HPDE6-E6E7 (cell line): Measurements from ENCODE around the gene ALS2CL.

Source experiments
- DNase-seq: peaks from one replicate; pipeline ENCODE4 v3.0.0; 2011; ENCODE audit warnings: missing footprints; ENCODE audit errors: extremely low spot score

The ALS2CL gene

GRCh38 chr3:46629551-46630517 is 63.6 kb downstream of the ALS2CL start:
- peak; percentile 22 for DNase-seq

- no peak for DNase-seq
Observed at GRCh38 chr3:46628901-46629369, 64.5 kb downstream of the ALS2CL start.

- DNase-seq: no peak
Observed at GRCh38 chr3:46627078-46627477, 66.4 kb downstream of the ALS2CL start.

DNA sequence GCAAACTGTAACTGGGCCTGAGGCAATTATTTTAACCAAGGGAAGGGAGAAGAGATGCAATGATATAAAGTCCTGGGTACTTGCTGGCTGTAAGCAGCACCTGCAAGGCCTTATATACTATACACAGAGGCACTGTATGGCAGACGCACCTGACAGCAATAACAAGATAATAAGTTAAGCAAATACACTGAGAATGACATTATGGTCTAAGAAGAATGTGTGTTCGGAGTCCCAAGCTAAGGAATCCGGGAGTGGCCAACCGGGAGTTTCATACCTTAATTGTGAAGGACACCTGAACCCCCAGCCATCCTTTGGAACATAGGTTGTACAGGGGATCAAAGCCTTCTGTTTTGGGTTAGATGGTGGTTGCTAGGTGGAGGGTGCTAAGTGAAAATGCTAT is 67.4 kb downstream of the ALS2CL start:
- no peak for DNase-seq

DNA sequence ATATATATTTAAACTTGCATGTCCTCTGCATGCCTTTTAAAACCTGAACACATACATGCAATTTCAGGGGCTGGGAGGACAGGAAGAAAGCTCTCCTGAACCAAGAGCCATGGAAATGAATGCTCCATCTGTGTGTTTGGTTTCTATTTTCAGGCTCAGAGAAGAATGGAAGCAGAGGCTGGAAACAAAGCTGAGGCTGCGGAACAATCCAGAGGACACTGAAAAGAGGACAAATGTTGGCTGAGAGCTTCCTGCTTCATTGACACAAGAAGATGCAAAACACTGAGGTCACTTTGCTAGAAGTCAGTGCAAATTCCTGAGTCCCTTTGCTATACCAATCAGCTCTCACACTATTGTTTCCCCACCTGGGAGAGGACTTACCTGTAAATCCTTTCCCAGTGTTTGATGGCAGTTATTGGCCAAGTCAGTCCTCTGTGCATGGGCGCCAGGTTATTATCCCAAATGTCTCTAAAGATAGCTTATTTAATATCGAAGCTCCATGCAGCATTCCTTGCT is 68.4 kb downstream of the ALS2CL start:
- DNase-seq: no peak

- DNase-seq: no peak
Observed at GRCh38 chr3:46624533-46624932, 68.9 kb downstream of the ALS2CL start.

GRCh38 chr3:46619845-46620778 is 73.4 kb downstream of the ALS2CL start:
- DNase-seq: no peak
